Activated T-cell treated with anti-CD3 and anti-CD28 coated beads, Interleukin-2, amount 50 U/mL, for 72 hours (primary cell): ENCODE data around the gene FRMD5. TPM values are rescaled to one million over a fixed set of nuclear protein-coding genes. Genes with fewer than 3 reads are reported as not detected.

Experiments
- ATAC-seq, 2 donors: fragments of 150-1000 bp; cut with Tn5 transposase; replicated peaks in 1 of 2; 2 replicates each; pipeline ENCODE4 v1.10.0; 2021; ENCODE audit warnings: moderate library complexity in 2 of 2, mild to moderate bottlenecking in 1 of 2
- DNase-seq, 2 donors: peaks; one replicate each; pipeline ENCODE4 v3.0.0; 2021 to 2022; ENCODE audit warnings: mixed read lengths in 1 of 2
- H3K27ac Mint-ChIP-seq: one replicate; pipeline ENCODE4 v1.8.0; 2022; ENCODE audit warnings: mild to moderate bottlenecking, moderate library complexity, mixed read lengths
- H3K27me3 Mint-ChIP-seq: one replicate; pipeline ENCODE4 v1.8.0; 2022; ENCODE audit warnings: low read depth, mixed read lengths
- H3K36me3 Mint-ChIP-seq, 2 donors: one replicate each; pipeline ENCODE4 v1.8.0; 2022; ENCODE audit warnings: mixed read lengths in 2 of 2, mild to moderate bottlenecking in 1 of 2; ENCODE audit not compliant: insufficient read depth in 2 of 2
- H3K4me1 Mint-ChIP-seq: one replicate; pipeline ENCODE4 v1.8.0; 2022; ENCODE audit warnings: low read depth, mixed read lengths
- H3K4me3 Mint-ChIP-seq, 2 donors: one replicate each; pipeline ENCODE4 v1.8.0; 2022; ENCODE audit warnings: mild to moderate bottlenecking in 2 of 2, mixed read lengths in 2 of 2, moderate library complexity in 2 of 2
- H3K9me3 Mint-ChIP-seq, 2 donors: one replicate each; pipeline ENCODE4 v1.8.0; 2022; ENCODE audit warnings: mixed read lengths in 2 of 2
- total RNA-seq, 2 donors: library from RNA; stranded (reverse); gene quantifications; one replicate each; pipeline ENCODE4 v1.2.3, GENCODE V29; 2022

Gene FRMD5
- total RNA-seq, 2 donors from 2014 or later: 0.60 to 0.77 TPM

DNA sequence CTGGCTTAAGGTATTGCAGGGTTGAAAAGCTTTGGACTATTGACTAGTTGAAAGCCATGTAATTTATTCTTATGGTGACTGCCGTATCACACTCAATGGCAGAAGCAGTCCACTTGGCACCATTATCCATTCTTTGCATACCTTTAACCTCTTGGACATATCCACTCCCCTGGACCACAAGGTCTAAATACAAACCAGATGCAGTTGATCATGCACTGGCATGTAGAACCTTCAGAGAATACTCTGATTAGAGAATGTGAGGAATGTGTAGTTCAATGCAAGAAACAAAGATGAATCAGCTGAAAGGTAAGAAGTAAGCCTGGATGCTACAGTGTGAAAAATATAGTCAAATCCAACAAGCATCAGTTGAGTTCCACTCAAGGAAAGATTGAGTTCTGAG lies 93.1 kb downstream of the FRMD5 start:
- Mint-ChIP-seq H3K9me3 (no peaks in the 10 kb centered on the region), H3K36me3 (no peaks in the 10 kb centered on the region), H3K4me1 (no peaks in the 10 kb centered on the region), H3K27me3 (peaks cover 16% of the 10 kb centered on the region), H3K4me3 (no peak overlapping the region), H3K27ac (no peak overlapping the region)
- ATAC-seq (no peak), DNase-seq (no peak)

DNA sequence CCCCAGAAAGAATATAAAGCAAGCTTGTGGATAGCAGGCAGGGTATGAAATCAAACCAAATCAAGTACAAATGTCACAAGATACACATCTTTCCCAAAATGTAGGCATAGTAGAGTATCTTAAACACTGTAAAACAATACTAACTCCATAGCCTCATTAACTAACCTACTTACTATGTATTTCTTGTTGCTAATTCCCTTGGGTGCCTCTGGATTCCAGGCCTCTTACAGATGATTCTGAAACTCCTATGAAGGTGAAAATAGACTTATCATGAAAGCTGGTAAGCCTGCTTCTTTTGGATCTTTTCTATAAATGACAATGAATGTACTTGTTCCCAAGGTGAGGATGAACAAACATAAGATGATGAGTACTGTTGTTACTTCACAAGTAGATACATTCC lies 93.8 kb downstream of the FRMD5 start:
- Mint-ChIP-seq H3K4me3 (no peak overlapping the region), H3K4me1 (no peaks in the 10 kb centered on the region), H3K27ac (no peak overlapping the region), H3K27me3 (peaks cover 16% of the 10 kb centered on the region), H3K9me3 (no peaks in the 10 kb centered on the region), H3K36me3 (no peaks in the 10 kb centered on the region)
- ATAC-seq (no peak), DNase-seq (no peak)

DNA sequence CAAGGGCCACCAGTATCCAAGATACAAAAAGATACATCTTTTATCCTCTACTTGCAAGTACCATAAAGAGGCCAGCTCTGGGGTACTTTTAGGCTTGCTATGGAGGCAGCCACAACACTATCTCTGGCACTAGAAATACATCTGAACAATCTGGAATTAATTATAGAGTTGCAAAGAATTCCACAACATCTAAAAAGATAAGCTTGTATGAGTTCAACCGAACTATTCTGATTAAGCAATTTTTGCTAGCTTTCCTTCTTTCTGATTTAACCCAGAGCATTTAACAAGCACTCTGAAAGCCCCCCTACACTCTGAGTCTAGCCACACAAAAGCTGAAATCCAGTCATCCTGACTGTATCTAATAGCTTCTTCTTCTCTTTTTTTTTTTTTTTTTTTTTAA lies 95.4 kb downstream of the FRMD5 start:
- peaks cover 16% of the 10 kb centered on the region for H3K27me3 Mint-ChIP-seq
- H3K4me3 Mint-ChIP-seq: no peak overlapping the region
- DNase-seq (no peak), ATAC-seq (no peak)
- no peak overlapping the region for H3K27ac Mint-ChIP-seq
- H3K9me3 Mint-ChIP-seq: no peaks in the 10 kb centered on the region
- H3K36me3 Mint-ChIP-seq: no peaks in the 10 kb centered on the region
- no peaks in the 10 kb centered on the region for H3K4me1 Mint-ChIP-seq

DNA sequence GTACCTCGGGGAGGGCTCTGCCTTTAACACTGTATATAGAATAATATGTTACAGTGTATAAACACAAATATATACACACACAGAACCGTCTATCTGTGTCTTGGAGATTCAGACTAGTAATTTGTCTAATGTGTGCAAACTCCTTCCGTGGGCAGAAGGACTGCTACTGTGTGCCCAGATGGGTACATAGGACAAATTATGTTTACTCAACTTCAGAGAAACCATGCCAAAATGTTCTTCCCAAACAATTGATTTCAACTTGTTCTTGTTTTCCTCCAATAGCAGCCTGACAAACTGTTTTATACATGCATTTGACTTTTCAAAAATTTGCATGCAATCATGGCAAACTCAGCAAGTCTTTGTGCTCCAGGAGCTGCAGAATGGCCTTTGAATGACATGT lies 97.5 kb downstream of the FRMD5 start:
- H3K4me1 Mint-ChIP-seq: no peaks in the 10 kb centered on the region
- no peaks in the 10 kb centered on the region for H3K9me3 Mint-ChIP-seq
- H3K27me3 Mint-ChIP-seq: peaks cover 9% of the 10 kb centered on the region
- DNase-seq (no peak), ATAC-seq (no peak)
- H3K36me3 Mint-ChIP-seq: no peaks in the 10 kb centered on the region
- no peak overlapping the region for H3K27ac Mint-ChIP-seq
- no peak overlapping the region for H3K4me3 Mint-ChIP-seq

DNA sequence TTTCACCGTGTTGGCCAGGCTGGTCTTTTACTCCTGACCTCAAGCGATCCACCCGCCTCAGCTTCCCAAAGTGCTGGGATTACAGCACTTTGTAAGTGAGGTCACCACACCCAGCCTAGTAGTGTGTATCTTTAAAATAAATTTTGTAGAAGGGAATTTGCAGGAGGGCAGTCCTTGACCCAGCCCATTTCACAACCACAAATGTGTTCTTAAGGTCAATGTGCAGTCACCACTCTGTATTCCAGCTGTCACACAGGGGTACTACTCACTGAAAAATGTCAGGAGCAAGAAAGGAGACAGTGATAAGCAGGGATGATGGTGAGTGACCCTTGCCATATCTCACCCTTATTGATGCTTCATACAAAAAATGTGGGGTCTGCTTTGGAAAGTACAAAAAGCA lies 98.5 kb downstream of the FRMD5 start:
- Mint-ChIP-seq H3K4me3 (no peak overlapping the region), H3K9me3 (no peaks in the 10 kb centered on the region), H3K4me1 (no peaks in the 10 kb centered on the region), H3K36me3 (no peaks in the 10 kb centered on the region), H3K27ac (no peak overlapping the region), H3K27me3 (peaks cover 9% of the 10 kb centered on the region)
- DNase-seq (no peak), ATAC-seq (no peak)

DNA sequence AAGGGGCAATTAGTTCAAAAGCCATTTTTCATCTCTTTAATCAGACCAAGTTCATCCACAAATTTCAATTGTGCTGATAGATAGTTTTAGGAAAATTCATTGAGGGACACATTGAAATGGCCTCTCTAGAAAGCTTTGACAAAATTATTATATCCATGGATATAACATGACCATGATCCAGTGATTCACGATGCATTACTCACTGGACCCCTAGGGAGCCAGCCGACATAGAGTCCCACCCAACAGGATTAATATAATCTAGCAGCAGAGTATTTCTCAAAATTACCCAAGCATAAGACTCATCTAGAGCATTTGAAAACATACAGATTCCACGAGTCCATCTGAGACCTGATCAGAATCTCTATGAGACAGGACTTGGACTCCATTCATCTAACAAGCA lies 100.3 kb downstream of the FRMD5 start:
- ATAC-seq: no peak
- Mint-ChIP-seq H3K4me1 (no peaks in the 10 kb centered on the region), H3K27ac (no peak overlapping the region), H3K4me3 (no peak overlapping the region), H3K36me3 (no peaks in the 10 kb centered on the region), H3K9me3 (no peaks in the 10 kb centered on the region), H3K27me3 (peaks cover 9% of the 10 kb centered on the region)
- DNase-seq: no peak

DNA sequence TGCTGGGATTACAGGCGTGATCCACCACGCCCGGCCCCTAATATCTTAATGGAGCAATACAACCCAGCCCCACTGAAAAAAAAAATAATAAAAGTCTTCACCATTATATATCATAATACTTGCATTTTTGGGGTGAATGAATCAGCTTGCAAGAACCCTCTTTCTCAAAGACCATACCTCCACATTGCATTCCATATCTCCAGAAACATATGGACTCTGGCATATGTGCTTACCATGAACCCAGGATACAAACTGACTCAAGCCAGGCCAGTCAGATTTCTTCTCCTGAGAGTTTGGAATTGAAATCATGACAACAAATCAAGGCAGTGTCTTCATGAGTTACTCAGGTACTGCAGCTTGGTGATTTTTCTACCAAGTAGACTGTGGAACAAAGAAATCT lies 101.2 kb downstream of the FRMD5 start:
- DNase-seq: no peak
- H3K9me3 Mint-ChIP-seq: no peaks in the 10 kb centered on the region
- no peak overlapping the region for H3K4me3 Mint-ChIP-seq
- H3K36me3 Mint-ChIP-seq: no peaks in the 10 kb centered on the region
- H3K27me3 Mint-ChIP-seq: peaks cover 9% of the 10 kb centered on the region
- no peak for ATAC-seq
- H3K4me1 Mint-ChIP-seq: no peaks in the 10 kb centered on the region
- H3K27ac Mint-ChIP-seq: no peak overlapping the region

DNA sequence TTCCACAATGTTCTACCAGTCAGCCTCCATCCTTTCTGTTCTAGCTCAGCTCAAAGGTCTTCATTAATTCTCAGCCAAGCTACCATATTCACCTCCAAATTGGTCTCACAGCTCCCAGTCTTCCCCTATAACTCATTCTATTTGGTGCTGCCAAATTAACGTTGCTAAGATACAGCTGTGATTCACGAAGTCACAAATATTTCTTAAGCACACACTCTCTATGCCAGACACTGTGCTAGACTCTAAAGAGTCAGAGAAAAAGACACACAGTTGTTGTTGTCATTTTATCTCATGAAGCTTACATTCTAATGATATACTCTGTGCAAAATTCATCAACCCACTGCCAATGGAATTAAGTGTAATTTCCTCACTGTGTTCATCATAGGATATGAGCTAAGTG lies 102.8 kb downstream of the FRMD5 start:
- H3K9me3 Mint-ChIP-seq: no peaks in the 10 kb centered on the region
- H3K4me3 Mint-ChIP-seq: no peak overlapping the region
- H3K27ac Mint-ChIP-seq: no peak overlapping the region

DNA sequence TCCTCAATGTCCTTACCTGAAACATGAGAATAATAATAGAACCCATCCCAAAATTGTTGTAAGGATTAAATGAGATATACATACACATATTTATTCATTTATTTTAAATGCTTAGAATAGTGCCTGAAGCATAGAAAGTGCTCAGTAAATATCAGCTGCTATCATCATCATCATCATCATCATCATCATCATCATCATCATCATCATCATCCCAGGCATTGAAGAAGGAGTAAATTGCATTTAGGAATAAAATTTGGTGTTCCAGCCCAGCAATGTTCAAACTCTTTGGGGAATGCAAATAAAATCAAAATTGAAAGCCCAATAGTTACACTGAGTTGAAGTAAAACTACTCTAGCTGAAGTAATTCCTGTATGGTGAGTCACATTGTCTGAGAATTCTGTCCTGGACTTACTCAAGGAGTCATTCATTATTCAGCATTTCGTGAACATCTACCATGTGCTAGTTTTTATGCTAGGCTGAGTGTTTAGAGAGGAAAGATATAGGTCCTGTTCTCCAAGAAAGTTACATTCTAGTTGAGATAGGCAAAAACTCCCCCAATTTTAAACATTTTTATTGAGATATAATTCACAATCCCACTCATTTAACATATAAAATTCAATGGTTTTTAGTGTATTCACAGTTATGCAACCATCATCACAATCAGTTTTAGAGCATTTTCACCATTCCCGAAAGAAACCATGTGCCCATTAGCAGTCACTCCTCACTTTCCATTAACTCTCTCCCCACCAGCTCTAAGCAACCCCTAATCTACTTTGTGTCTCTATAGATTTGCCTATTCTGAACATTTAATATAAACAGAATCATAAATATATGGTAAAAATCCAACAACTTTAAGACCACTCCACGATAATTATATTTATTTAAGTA lies 107.2 kb downstream of the FRMD5 start:
- no peak for DNase-seq
- no peak for ATAC-seq
- Mint-ChIP-seq H3K36me3 (no peaks in the 10 kb centered on the region), H3K9me3 (no peaks in the 10 kb centered on the region), H3K27ac (no peak overlapping the region), H3K27me3 (peaks cover 13% of the 10 kb centered on the region), H3K4me1 (no peaks in the 10 kb centered on the region), H3K4me3 (no peak overlapping the region)

More for the DNA sequence above, 102.8 kb downstream of the FRMD5 start:
- Mint-ChIP-seq H3K27me3 (no peaks in the 10 kb centered on the region), H3K4me1 (no peaks in the 10 kb centered on the region), H3K36me3 (no peaks in the 10 kb centered on the region)
- DNase-seq (no peak), ATAC-seq (no peak)

DNA sequence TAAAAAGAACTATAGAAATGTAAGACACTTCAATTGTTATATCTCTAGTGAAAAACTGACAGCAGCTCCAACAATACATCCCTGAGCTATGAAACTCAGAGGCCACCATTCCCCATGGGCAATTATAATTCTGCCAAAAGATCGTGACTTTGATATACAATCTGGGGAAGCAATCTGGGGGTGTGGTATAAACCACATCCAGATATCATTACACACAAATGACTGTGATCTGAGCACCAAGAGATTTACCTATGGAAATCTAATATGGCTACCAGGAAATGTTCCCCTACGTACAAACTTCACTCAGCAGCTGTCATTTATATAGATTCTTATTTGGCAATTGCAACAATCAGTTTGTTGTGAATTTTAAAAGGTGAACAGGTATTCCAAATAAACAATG lies 110.3 kb downstream of the FRMD5 start:
- ATAC-seq: no peak
- H3K4me1 Mint-ChIP-seq: no peaks in the 10 kb centered on the region
- no peaks in the 10 kb centered on the region for H3K9me3 Mint-ChIP-seq

DNA sequence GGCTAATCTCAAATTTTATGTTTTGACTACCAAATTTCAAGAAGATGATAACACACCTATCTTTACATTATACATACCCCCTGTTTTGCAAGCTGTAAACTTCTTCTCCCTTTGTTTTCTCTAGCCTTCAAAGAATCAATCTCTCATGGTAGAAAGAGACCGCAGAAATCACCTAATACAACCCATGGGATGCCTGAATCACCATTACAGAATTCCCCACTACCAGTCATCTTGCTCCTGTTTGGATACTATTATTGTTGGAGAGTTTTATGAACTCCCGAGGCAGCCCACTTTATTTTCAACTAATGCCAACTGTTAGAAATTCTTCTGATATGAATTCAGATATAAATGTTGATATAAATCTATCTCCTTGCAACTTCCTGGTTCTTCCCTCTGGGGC lies 110.9 kb downstream of the FRMD5 start:
- Mint-ChIP-seq H3K9me3 (no peaks in the 10 kb centered on the region), H3K4me1 (no peaks in the 10 kb centered on the region), H3K27ac (no peak overlapping the region), H3K27me3 (peaks cover 33% of the 10 kb centered on the region), H3K4me3 (no peak overlapping the region), H3K36me3 (no peaks in the 10 kb centered on the region)
- no peak for DNase-seq
- no peak for ATAC-seq

More for the DNA sequence above, 110.3 kb downstream of the FRMD5 start:
- Mint-ChIP-seq H3K27ac (no peak overlapping the region), H3K27me3 (peaks cover 28% of the 10 kb centered on the region), H3K4me3 (no peak overlapping the region), H3K36me3 (no peaks in the 10 kb centered on the region)
- no peak for DNase-seq

DNA sequence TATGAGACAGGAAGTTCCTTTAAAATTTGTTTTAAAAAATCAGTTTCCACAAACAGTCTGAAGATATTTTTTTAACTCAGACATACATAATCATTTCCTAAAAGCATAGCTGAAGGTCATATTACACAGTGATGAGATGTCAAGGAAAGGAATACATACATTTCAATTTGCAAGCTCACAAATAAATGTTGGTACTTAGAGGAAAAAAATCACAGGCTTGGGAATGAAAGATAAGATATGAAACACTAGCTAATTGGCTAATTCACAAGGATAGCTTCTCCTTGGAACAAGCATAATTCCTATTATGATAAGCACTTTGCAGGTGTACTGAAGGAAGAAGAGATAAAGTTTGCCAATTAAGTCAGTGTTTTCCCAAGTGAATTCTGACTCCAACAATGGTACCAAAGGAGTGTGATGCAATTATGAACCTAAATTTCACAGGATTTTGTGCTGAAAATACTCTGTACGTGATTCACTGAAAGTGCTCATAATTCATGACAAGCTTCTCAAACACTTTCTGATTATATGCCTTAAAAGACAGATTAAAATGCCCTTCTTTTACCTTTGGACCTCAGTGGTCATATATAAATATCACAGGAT lies 112.4 kb downstream of the FRMD5 start:
- Mint-ChIP-seq H3K9me3 (no peaks in the 10 kb centered on the region), H3K4me1 (no peaks in the 10 kb centered on the region), H3K27ac (no peak overlapping the region), H3K4me3 (no peak overlapping the region), H3K36me3 (no peaks in the 10 kb centered on the region), H3K27me3 (peaks cover 45% of the 10 kb centered on the region)
- no peak for DNase-seq
- ATAC-seq: no peak

DNA sequence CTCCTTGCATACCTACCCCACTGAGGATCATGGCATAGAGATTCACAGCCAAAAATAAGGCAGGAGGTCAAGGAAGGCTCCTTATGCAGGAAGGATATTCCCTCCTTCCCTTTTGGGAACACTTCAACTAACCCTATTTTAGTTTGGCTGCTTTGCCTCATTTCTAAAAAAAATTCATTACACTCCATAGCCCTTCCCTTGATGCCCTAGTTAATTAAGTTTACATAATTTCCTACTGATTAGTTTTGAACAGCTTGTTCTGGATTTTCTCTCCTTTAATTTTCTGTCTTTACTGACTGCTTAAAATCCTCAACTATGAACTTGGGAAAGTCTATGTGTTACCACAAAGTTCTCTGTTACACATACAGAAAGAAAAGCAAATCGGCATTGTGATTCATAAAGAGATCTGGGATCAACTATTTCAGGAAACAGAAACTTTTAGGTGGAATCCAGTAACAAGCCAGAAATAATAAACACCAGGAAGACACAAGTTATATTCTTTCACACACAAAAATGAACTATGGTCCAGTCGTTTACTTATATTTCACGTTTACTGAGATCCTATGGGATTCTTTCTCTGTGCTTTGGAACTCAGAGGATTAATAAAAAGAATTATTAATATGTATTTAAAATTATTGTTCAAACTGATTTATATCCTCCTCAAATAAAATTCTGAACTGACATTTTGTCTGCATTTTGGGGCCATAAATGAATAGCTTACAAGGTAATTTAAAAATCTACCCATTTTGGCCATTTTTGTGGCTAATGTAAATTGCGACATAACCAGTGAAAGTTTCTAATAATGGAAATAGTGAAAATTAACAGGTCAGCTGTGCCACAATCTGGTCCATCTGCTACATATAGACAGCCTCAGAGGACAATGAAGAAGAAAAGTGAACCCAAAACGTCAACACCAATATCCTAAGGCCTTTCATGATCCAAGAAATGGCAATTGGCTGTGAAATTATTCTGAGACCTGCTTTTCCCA lies 113.8 kb downstream of the FRMD5 start:
- Mint-ChIP-seq H3K36me3 (no peaks in the 10 kb centered on the region), H3K4me3 (no peak overlapping the region), H3K4me1 (no peaks in the 10 kb centered on the region), H3K27me3 (peaks cover 49% of the 10 kb centered on the region), H3K27ac (no peak overlapping the region), H3K9me3 (no peaks in the 10 kb centered on the region)
- ATAC-seq: no peak
- DNase-seq: no peak
